Measurements from ENCODE around the gene MYADM.

- TF ChIP-seq CTCF (IDR thresholded peaks at IDR 0.05) = no peak
- no peak for TF ChIP-seq POLR2A (IDR thresholded peaks at IDR 0.05)
Observed at GRCh38 chr19:53916004-53916403, 48.3 kb downstream of the MYADM start.

Data from lower leg skin (tissue), 3 donors.